Thyroid gland (tissue), 4 donors: ENCODE measurements around the gene INTU. TPM values are rescaled to one million over a fixed set of nuclear protein-coding genes. Genes with fewer than 3 reads are reported as not detected.

ENCODE experiments used
- DNase-seq, 2 donors: peaks; one replicate each; pipeline ENCODE4 v3.0.0-alpha.2; 2019
- H3K27ac ChIP-seq, 3 donors: fragments of 200-600 bp; sonication (generic); 1 replicate in 2 of 3; 2 replicates in 1 of 3; pipeline ENCODE4 v1.5.1; 2016 to 2019; ENCODE audit warnings: mild to moderate bottlenecking in 1 of 3, moderate library complexity in 1 of 3
- H3K27me3 ChIP-seq: fragments of 200-600 bp; sonication (generic); one replicate; pipeline ENCODE4 v1.5.1; 2019
- H3K36me3 ChIP-seq, 2 donors: fragments of 200-600 bp; sonication (generic); one replicate each; pipeline ENCODE4 v1.5.1; 2016 to 2019
- H3K4me1 ChIP-seq, 2 donors: fragments of 200-600 bp; sonication (generic); one replicate each; pipeline ENCODE4 v1.5.1; 2017 to 2019
- H3K4me3 ChIP-seq, 3 donors: fragments of 200-600 bp; sonication (generic); replicated peaks in 1 of 3; 1 replicate in 2 of 3; 2 replicates in 1 of 3; pipeline ENCODE4 v1.5.1; 2016; ENCODE audit warnings: mild to moderate bottlenecking in 1 of 3
- H3K9me3 ChIP-seq: fragments of 200-600 bp; sonication (generic); one replicate; pipeline ENCODE4 v1.5.1; 2017
- CTCF ChIP-seq, 6 experiments: fragments of 200-600 bp in 3 of 6; fragments of 450-650 bp in 3 of 6; sonication (generic) in 3 of 6; IDR thresholded peaks; one replicate each; pipeline ENCODE4 v1.5.1; 2016 to 2019; ENCODE audit warnings: antibody characterized with exemption in 6 of 6, mild to moderate bottlenecking in 2 of 6, inconsistent platforms in 1 of 6, moderate library complexity in 1 of 6
- POLR2A ChIP-seq, 2 donors: fragments of 450-650 bp; IDR thresholded peaks; one replicate each; pipeline ENCODE4 v1.6.1; 2017; ENCODE audit warnings: antibody characterized with exemption in 2 of 2, mild to moderate bottlenecking in 2 of 2, moderate library complexity in 1 of 2
- WGBS, 2 donors: methylation state at CpG; one replicate each; pipeline ENCODE4 v1.1.5; 2017; 5-methylcytosine and 5-hydroxymethylcytosine counted together
- intact Hi-C: fragments of 100-400 bp; cut with DNase I; formaldehyde crosslinking; loops from one replicate; pipeline ENCODE4 v1.15.1; 2023
- total RNA-seq, 4 donors: library from RNA; depleted of rRNA; stranded (reverse); fragments of >200 nt; gene quantifications; one replicate each; pipeline ENCODE4 v1.2.3, GENCODE V29; 2016

INTU gene
- total RNA-seq, 4 donors from 2014 or later, result 11.4 to 23.0 (median 12.8) TPM

GRCh38 chr4:127604949-127605709 is 27.6 kb upstream of the INTU start:
- TF ChIP-seq CTCF (IDR thresholded peaks at IDR 0.05), result peak in 4 of 6 experiments; percentile 42 to 66 (median 56)
- no peak for TF ChIP-seq POLR2A (IDR thresholded peaks at IDR 0.05)
- H3K4me1 ChIP-seq, result no peaks in the 10 kb centered on the region
- no peak for DNase-seq
- intact Hi-C loops, result loop anchor here (2.0 kb wide), 1 partner anchor 128 kb away; no protein-coding TSS in a partner anchor
- H3K27ac ChIP-seq, result no peak overlapping the region
- no peaks in the 10 kb centered on the region for H3K27me3 ChIP-seq
- no peaks in the 10 kb centered on the region for H3K36me3 ChIP-seq
- no peaks in the 10 kb centered on the region for H3K9me3 ChIP-seq
- no peak overlapping the region for H3K4me3 ChIP-seq
- 14 to 19% methylated on average over 6 of the region's 6 CpGs for WGBS, 2 donors

- Histone ChIP-seq H3K27me3 (no peaks in the 10 kb centered on the region), H3K4me3 (no peak overlapping the region), H3K27ac (no peak overlapping the region), H3K4me1 (no peaks in the 10 kb centered on the region), H3K36me3 (no peaks in the 10 kb centered on the region), H3K9me3 (no peaks in the 10 kb centered on the region)
- TF ChIP-seq CTCF (IDR thresholded peaks at IDR 0.05), result no peak
- TF ChIP-seq POLR2A (IDR thresholded peaks at IDR 0.05), result no peak
- no peak for DNase-seq
- intact Hi-C loops, result no loop called here
Measured at GRCh38 chr4:127606823-127607222, 25.9 kb upstream of the INTU start.

- Histone ChIP-seq H3K27me3 (no peaks in the 10 kb centered on the region), H3K4me3 (no peak overlapping the region), H3K36me3 (no peaks in the 10 kb centered on the region), H3K27ac (no peak overlapping the region), H3K4me1 (no peaks in the 10 kb centered on the region), H3K9me3 (no peaks in the 10 kb centered on the region)
- WGBS, 2 donors, result 69 to 74% methylated on average over 5 of the region's 5 CpGs
- intact Hi-C loops, result no loop called here
- DNase-seq, result no peak
- no peak for TF ChIP-seq CTCF (IDR thresholded peaks at IDR 0.05)
- TF ChIP-seq POLR2A (IDR thresholded peaks at IDR 0.05), result no peak
Measured at GRCh38 chr4:127609484-127609883, 23.3 kb upstream of the INTU start.

- no peaks in the 10 kb centered on the region for H3K36me3 ChIP-seq
- H3K9me3 ChIP-seq, result no peaks in the 10 kb centered on the region
- no peaks in the 10 kb centered on the region for H3K4me1 ChIP-seq
- no peak for DNase-seq
- TF ChIP-seq POLR2A (IDR thresholded peaks at IDR 0.05), result no peak
- TF ChIP-seq CTCF (IDR thresholded peaks at IDR 0.05), result no peak
- no peak overlapping the region for H3K4me3 ChIP-seq
- 86 to 91% methylated on average over 3 of the region's 3 CpGs for WGBS, 2 donors
- intact Hi-C loops, result no loop called here
- H3K27ac ChIP-seq, result no peak overlapping the region
- no peaks in the 10 kb centered on the region for H3K27me3 ChIP-seq
Measured at GRCh38 chr4:127610488-127610887, 22.3 kb upstream of the INTU start.

GRCh38 chr4:127616898-127617297 is 15.9 kb upstream of the INTU start:
- WGBS, 2 donors, result 81 to 89% methylated on average over 2 of the region's 2 CpGs
- no peak for DNase-seq

More at GRCh38 chr4:127616898-127617297, 15.9 kb upstream of the INTU start:
- Histone ChIP-seq H3K9me3 (no peaks in the 10 kb centered on the region), H3K4me3 (no peak overlapping the region), H3K27me3 (no peaks in the 10 kb centered on the region), H3K27ac (no peak overlapping the region), H3K4me1 (no peaks in the 10 kb centered on the region), H3K36me3 (no peaks in the 10 kb centered on the region)
- intact Hi-C loops, result no loop called here
- TF ChIP-seq CTCF (IDR thresholded peaks at IDR 0.05), result no peak
- TF ChIP-seq POLR2A (IDR thresholded peaks at IDR 0.05), result no peak
